DMS 273 treated with DMSO at 0.1 percent for 48 hours (cell line): ENCODE data around the gene KRT8.

ENCODE experiments used
- DNase-seq: peaks from one replicate; lab custom pipeline; 2025; lab: John Stamatoyannopoulos, UW

Gene KRT8

DNA sequence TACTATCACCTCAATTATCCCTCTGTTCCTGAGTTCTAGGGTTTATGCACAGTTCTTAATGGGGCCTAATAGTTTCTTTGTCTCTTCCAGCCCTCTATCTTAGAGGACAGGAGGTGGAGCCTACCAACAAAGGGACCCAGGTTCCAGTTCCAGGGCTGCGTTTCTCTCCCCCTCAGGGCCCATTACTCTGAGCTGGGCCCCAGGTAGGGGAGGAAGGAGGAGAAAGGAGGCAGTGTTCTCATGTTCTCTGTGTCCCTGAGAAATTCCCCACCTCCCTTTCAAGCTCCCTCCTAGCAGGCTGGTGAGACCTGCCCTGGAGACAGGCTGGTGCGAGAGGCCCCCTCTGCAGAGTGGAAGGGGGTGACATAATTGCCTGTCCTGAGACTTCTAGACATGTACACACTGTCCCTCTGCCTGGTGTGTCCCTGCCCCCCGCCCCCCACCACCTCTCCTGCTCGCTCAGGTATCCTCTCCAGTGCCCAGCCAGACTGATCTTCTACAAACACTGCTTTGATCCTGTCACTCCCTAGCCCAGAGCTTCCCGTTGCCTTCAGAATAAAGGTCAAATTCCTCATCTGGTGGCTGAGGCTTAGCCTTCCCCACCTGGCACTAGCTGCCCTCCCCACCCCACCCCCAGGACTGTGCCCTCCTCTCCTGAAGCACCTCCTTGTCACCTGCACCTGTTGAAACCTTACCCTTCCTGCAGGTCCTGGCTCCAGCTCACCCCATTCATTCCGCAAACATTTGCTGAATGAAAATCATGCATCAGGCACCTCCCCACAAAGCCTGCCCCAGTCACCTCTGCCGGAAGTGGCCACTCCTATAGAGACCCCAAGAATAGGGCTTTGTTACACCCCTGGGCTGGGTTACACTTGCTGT, 21.1 kb upstream of the KRT8 start:
- no peak for DNase-seq

DNA sequence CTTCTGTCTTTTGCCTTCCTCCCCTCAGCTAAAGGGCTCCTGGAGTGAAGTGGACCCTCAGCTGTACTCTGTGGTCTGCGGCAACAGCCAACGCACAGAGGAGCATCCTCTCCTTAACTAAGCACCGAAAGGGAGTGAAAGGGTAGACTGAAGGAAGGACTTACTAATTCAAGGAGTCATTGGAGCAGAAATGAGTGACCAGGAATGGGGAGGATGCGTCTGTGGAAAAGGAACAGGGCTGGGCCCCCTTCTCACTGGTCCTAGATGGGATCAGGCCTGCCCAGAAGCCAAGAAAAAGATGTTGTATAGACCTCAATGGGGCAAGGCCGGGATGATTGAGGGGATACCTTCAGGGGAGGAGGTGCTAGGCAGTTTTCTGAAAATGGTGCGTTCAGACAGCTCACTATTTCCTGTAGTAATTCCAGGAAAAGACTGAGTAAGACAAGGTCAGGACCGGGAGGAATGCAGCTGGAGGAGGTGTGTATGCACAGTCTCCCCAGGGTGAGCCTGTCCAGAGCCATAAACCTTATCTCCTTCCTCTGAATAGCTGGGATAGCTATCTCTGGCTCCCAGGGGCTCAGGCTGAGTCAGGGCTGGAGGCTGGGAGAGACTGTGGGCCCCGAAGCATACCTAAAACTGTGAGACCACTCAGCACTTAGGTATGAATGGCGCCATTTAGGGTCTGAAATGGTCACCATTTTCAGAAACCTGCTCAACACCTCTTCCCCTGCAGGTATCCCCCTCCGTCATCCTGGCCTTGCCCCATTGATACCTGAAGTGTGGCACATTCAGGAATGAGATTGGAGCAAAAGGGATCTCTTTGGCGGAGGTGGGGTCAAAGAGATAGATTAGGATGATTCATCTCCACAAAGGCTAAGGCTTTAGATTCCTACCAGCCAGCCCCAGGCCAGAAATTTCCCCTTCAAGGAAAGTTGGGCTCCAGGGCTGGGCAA, 20.2 kb upstream of the KRT8 start:
- DNase-seq, result no peak

DNA sequence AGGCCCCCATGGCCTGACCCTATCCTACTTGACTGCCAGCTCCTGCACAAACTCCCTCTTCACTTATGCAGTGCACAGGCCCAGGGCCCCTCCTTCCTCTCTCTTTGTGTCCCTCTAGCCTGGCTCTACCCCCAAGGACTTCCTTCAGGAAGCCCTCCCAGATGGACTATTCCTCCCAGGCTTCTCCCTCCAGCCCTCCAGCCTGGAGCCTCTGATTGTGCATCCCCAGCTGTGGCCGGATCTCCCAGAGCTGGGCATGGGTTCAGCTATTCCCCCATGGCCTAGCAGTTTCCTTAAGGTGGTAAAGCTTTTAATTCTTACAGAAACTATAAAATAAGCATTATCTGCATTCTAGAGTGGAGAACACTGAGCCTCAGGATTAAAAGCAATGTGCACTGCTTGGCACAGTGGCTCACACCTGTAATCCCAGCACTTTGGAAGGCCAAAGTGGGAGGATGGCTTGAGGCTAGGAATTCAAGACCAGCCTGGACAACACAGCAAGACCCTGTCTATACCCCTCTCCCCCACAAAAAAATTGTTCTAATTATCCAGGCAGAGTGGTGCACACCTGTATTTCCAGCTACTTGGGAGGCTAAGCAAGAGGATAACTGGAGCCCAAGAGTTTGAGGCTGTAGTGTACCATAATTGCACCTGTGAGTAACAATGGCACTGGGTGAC, 16.8 kb upstream of the KRT8 start:
- no peak for DNase-seq

DNA sequence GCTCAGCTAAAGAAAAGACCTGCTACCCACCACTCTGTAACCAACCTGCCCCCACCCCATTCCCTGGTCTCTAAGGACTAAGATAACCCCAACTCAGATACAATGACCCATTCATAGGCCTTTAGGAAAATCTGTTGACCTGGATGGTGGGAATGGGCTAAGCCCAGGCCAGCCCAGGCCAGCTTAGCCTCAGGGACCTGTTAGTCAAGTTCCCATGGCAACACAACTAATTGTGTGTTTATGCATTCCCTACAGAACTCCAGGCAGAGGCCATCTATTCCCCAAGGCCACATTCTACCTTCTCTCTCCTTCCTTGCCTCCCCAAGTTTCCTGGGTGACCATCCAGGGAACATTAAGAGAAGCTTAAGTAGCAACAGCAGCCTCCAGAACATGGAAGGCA, 16.1 kb upstream of the KRT8 start:
- DNase-seq, result no peak

DNA sequence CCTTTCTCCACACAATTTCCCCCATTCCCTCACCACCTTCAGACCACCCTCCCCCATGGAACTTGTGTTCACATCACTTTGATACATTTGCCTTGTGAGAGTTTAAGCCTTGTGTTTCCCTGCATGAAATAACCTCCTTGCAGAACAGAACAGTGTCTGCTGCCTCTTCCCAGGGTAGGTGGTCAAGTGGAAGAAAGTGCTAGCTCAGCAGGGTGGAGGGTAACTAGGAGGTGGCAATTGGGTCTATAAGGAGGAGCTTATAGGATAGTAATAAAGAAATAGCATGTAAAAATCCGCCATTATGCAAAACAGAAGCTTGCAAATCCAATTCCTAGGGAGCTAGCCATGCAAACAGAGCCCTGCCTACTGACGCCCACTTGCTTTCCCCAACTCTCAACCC, 13.9 kb upstream of the KRT8 start:
- DNase-seq, result no peak

DNA sequence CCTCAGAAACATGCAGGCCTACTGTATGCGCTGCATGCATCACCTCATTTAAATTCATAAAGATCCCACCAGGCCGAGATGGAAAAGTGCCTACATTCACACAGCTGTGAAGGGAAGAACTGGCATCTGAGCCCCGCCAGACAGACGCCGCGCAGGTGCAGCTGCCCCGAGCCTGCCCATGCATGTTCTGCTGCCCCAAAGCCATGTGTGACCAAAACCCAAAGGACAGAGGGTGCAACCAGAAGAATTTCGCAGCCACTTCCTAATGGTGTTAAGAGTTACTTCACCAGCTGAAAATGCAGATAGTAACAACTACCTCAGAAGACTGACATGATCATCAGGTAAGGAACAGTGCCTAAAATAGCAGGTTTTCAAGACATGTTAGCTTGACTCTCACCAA, 13.5 kb upstream of the KRT8 start:
- no peak for DNase-seq

DNA sequence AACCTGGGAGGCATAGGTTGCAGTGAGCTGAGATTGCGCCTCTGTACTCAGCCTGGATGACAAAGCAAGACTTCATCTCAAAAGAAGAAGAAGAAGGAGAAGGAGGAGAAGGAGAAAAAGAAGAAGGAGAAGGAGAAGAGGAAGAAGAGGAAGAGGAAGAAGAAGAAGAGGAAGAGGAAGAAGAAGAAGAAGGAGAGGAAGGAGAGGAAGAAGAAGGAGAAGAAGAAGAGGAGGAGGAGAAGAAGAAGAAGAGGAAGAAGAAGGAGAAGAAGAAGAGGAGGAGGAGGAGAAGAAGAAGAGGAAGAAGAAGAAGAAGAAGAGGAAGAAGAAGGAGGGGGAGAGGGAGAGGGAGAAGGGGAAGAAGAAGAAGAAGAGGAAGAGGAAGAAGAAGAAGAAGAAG, 12.9 kb upstream of the KRT8 start:
- no peak for DNase-seq

DNA sequence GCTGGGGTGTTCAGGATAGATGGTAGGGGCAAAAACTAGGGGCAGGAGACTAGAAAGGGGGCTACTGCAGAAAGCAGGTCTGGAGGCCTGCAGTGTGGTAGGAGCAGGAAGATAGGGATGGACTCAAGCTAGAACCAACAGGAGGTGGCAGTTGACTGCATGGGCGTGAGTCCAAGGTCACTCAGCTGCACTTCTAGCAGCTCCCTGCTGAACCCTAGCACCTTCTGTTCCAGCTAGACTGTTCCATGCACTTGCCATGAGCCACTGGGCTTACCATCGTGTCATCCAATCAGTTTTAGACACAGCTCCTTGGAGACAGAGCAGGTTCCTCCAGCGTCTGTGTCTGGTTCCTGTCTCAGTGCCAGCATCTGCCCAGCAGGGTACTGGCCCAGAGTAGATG, 11.3 kb upstream of the KRT8 start:
- DNase-seq, result no peak

DNA sequence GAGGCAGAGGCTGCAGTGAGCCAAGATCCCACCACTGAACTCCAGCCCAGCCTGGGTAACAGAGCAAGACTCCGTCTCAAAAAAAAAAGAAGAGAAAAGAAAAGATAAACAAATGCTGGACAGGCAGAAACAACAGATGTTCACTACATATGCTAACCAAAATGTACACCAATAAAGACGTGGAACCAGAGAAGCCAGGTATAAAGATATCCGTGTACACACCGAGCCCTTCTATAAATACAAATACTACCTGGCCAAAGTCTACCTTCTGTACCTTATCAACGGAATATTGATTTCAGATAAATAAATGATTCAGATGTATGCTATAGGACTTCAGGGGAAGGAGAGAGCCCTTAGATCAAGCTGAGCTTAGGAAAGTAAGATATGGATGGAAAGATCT, 10.8 kb upstream of the KRT8 start:
- DNase-seq, result no peak

DNA sequence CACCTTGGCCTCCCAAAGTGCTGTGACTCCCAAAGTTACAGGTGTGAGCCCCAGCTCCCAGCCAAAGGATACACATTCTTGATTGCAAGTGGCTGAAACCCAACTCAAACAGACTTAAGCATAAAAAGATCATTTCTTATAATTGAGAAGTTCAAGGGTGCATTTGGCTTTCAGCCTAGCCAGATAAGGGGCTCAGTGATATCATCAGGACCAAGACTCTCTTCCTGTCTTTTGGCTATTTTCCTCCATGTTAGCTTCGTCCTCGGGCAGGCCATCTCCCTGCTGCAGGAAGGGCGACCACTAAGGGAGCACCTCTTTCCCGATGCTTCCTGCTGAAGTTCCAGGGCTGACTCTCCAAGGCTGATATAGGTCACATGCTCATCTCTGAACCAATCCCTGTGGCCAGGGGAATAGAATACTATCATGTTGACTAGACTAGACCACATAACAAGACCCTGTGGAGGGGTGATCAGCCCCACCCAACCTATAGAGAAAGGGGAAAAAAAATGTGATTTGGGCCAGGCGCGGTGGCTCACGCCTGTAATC, 9.8 kb upstream of the KRT8 start:
- no peak for DNase-seq

DNA sequence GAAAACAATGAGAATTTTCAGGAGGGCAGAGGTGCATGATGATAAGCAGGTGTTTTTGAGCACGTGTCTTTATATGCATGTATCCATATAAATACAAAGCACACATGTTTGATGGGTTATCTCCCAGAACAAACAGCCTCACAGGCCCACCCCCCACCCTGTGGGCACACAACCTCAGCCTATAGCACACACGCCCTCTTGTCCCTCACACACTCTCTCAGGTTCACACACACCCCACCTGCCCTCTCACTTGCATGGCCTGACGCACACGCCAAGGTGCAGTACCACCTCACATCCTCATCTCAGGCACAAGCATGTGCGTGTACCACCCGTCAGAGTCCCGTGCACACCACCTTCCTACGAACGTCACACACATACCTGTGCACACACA, 8.6 kb upstream of the KRT8 start:
- DNase-seq, result no peak

DNA sequence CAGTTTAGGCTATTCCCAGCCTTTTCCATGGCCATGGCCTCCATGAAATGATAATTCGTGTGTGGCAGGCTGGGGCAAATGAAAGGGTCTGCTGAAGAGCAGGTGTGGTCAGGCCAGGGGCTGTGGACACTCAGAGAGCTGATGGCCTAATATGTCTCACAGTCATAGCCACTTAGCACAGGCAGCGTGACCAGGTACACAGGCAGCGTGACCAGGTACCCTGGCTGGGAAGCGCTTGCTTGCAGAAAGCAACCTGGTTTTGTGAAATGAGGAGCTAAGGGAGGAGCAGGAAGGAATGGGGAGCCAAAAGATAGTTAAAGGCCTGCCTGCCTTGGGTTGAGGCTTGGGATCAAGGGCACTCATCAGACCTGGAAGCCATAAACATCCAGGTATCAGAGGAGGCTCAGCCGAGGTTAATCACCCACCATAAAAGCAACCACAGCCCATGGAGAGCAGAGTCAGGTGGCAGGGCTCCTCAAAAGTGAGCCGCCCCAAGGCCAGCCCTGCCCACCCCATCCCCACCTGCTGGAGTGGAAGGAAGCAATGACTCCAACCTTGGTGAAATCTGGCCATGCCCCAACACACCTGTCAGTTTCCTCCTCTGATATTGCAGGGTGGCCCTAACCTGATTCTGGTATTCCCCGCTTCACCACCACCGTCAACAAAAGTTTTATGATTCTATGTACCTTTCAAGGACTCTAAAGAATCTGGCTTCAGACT, 8.0 kb upstream of the KRT8 start:
- no peak for DNase-seq

DNA sequence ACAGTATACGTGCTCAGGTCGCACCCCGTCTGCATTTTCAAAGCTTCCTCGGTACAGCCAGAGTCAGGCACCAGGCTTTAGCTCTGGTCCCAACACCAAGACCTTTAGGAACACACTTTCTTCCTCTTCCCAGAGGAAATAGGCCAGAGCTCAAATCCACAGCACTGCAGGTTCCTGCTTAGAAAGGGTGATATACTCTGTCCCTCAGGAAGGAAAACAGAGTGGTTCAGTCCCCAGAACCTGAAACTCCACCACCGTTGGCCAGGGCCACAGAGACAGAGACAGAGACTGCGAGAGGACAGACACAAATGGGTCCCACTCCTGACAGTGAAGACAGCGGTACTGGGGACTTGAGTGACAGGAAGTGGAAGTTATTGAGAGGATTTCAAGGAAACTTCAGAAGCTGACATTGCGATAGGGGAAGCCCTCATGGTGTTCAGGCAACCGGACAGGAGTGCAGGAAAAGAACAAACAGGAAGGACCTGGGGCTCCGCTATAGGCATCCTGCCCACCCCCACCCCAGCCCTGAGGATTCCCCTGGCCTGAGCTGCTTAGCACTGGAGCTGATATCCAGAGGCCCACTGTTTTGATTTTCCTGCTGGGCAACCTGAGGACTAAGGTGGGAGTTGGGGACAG, 5.5 kb upstream of the KRT8 start:
- DNase-seq, result no peak

DNA sequence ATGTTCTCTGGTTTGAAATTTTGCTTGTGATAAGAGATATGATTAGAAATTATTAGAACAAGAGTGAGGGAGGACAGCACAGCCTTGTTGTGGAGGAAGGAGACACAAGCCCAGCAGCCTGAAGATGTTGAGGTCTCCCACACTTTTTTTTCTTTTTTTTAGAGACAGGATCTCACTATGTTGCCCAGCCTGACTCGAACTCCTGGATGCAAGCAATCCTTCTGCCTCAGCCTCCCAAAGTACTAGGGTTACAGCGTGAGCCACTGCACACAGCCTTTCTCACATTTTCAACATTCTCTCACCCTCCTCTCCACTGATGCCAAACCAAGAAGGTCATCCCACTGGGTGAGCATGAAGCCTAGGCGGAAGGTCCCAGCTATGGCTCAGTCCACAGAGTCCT, 4.9 kb upstream of the KRT8 start:
- no peak for DNase-seq

DNA sequence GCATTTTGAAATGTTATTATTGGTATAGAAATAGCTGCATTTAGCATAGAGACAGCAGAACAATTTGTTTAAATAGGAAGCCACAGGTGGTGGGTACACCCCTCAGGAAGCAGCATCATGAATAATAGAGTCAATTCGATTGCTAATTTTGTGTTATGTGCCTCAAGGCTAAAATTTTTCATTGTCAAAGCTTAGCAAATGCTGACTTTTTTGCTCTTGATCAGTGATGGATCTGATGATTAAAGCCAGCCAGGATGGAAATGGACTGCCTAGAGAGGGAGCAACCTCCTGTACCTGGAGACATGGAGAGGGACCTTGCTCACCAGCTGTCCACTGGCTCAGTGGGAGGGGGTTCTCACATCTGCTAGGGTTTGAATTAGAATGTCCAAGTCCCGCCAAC, 4.5 kb upstream of the KRT8 start:
- no peak for DNase-seq

DNA sequence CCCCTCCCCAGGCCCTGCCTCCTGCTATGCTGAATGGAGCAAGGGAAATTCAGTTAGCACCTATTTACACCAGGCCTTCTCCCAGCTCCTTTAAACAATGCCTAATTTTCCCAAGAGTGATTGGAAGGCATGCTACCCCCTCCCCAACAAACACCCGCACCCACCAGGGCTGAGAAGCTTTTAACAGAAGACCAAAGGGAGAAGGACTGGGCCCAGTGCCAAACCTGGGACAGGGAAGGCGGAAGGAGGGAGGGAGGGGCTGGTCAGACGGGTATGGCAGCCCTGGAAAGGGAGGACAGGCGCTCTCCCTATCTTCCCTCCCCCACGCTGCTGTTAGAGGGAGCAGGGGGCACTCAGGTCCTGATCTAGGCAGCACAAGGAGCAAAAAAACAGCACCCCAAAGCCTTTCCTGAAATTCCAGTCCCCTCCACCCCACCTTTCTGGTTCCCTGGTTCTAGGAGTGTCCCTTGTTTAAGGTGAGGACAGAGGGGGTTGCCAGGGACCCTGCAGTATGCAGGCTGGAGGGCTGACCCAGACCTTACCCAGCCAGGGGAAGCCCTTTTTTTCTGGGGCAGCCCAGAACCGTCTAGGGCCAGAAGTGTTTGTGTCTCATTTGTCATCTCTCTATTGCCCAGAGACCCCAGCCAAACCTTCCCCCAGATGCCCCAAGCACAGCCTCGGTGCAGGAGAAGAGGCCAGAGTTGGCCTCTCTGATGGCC, 2.4 kb upstream of the KRT8 start:
- DNase-seq, result no peak

DNA sequence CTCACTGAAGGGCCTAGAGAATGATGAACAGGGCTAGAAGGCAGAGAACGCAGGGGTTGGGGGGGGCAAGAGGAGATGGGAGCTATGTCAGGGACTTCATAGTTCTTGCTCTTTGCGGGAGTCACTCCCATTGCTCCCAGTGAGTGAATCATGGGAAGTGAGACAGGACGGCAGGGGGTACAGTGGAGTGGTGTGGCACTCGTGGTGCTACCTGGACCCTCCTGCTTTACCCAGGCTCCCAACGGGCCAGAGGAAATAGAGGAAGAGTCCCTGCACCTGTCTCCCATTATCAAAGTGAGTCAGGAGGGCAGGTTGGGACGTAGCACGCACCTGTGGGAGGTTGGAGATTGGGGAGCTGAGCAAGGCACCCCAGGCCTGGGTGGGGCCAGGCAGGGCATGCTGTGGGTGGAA, 1.3 kb upstream of the KRT8 start:
- DNase-seq, result no peak

DNA sequence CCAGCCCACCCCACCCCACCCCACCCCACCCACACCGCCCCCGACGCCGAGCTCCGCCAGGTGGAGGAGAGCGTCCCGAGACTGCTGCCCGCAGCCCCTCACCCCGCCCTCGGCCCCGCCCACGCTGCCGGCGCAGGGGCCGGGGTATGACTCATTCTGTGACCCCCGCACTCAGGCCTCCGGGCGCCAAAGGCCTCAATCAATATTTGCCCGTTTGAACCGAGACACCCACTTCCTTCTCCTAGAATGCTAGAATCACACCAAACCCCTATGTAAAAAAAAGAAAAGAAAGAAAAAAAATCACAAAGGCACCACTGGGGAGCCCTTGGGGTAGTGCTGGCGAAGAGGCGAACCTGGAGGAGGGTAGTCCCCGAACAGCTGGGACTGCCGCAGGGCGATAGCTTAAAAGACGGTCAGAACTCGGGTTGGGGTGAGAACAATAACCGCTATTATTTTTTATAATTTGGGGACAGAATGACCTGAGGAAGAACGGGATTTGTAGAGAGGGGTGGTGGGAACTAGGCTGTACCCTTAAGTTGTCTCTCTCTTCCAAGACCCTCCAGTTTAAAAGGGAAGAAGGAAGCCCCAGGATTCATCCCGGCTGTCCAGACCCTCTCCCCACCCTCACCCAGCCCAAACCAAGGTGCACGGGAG, 894 bp downstream of the KRT8 start:
- DNase-seq, result no peak

DNA sequence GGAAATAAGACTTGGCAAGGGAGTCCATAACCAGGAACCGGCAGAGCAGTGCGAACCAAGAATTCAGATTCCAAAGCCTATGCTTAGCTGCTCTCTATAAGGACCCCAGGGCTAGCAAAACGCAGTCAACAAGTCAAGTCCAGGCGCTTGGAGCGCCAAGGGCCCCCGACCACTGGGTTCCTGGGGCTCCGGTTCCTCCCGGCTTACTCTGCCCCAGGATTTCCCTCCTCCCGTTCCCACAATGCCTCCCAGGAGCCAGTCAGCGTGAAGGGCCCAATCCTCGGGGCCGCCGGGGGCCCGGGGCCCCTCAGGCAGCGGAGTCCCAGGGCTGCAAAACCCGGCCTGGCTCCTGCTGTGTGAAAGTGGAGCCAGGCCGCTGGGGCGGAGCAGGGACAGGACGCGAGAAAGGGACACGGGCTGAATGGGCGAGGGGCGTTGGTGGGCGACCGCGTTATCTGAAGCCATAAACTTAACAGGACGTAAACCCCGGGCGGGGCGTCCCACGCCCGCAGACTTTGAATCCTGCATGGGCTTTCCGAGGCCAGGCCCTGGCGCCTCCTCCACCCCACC, 1.5 kb downstream of the KRT8 start:
- DNase-seq, result no peak
